IMR-90 (cell line): ENCODE data around the gene IL17D. TPM values are rescaled to one million over a fixed set of nuclear protein-coding genes. Genes with fewer than 3 reads are reported as not detected.

Experiments used
- ATAC-seq: fragments of 200-7000 bp; cut with Tn5 transposase; 2 replicates; pipeline ENCODE4 v1.9.1; 2020; ENCODE audit warnings: low read depth, mild to moderate bottlenecking, moderate library complexity
- BruUV-seq: library from RNA; stranded (reverse); fragments of 400-500 nt; replicated peaks from 2 replicates; lab custom pipeline; 2021; lab: Mats Ljungman, UMichigan
- CTCF ChIA-PET: fragments of 300-600 bp; formaldehyde crosslinking; extraction: SDS; loops from one replicate; lab custom pipeline; 2021; ENCODE audit warnings: antibody characterized with exemption; lab: Yijun Ruan, JAX
- POLR2A ChIA-PET: fragments of 300-600 bp; sonication (Branson Sonifier 250); formaldehyde crosslinking; loops from one replicate; lab custom pipeline; 2022; ENCODE audit warnings: antibody characterized with exemption; ENCODE audit not compliant: unreplicated experiment; lab: Charles Lee
- DNase-seq: peaks from one replicate; pipeline ENCODE4 v3.0.0; 2013
- H2AFZ ChIP-seq: replicated peaks from 2 replicates; pipeline ENCODE3; 2013; ENCODE audit warnings: low read length, mild to moderate bottlenecking; ENCODE audit not compliant: poor library complexity
- H2AK5ac ChIP-seq: 2 replicates; pipeline ENCODE4 v1.6.1; 2013; ENCODE audit warnings: low read depth, low read length, inconsistent platforms
- H2AK9ac ChIP-seq: replicated peaks from 2 replicates; pipeline ENCODE3; 2013; ENCODE audit warnings: mild to moderate bottlenecking, low read depth, low read length, moderate library complexity; ENCODE audit not compliant: poor library complexity
- H2BK120ac ChIP-seq: 2 replicates; pipeline ENCODE4 v1.6.1; 2013; ENCODE audit warnings: low read depth, low read length, inconsistent platforms
- H2BK15ac ChIP-seq: 3 replicates; pipeline ENCODE4 v1.6.1; 2013; ENCODE audit warnings: low read depth, low read length, inconsistent platforms
- H2BK20ac ChIP-seq: 2 replicates; pipeline ENCODE4 v1.6.1; 2013; ENCODE audit warnings: low read depth, mild to moderate bottlenecking, inconsistent platforms, low read length, moderate library complexity
- H2BK5ac ChIP-seq: 2 replicates; pipeline ENCODE4 v1.6.1; 2013; ENCODE audit warnings: mild to moderate bottlenecking, low read depth, low read length, inconsistent platforms; ENCODE audit not compliant: poor library complexity, severe bottlenecking
- H3K14ac ChIP-seq: replicated peaks from 2 replicates; pipeline ENCODE4 v1.6.1; 2013; ENCODE audit warnings: low read depth, low read length, inconsistent platforms
- H3K18ac ChIP-seq: 2 replicates; pipeline ENCODE4 v1.6.1; 2013; ENCODE audit warnings: low read depth, low read length, control low read depth
- H3K23ac ChIP-seq: 2 replicates; pipeline ENCODE4 v1.6.1; 2013; ENCODE audit warnings: low read depth, low read length, inconsistent platforms
- H3K27ac ChIP-seq: 2 replicates; pipeline ENCODE4 v1.5.1; 2013; ENCODE audit warnings: mild to moderate bottlenecking, control low read depth, low read length; ENCODE audit not compliant: insufficient read depth
- H3K27me3 ChIP-seq: 2 replicates; pipeline ENCODE4 v1.6.1; 2013; ENCODE audit warnings: low read length; ENCODE audit not compliant: control insufficient read depth, insufficient read depth
- H3K36me3 ChIP-seq: 2 replicates; pipeline ENCODE4 v1.6.1; 2013; ENCODE audit warnings: low read length, mixed read lengths; ENCODE audit not compliant: control insufficient read depth, insufficient read depth
- H3K4ac ChIP-seq: 2 replicates; pipeline ENCODE4 v1.6.1; 2013; ENCODE audit warnings: low read depth, low read length, inconsistent platforms
- H3K4me1 ChIP-seq: 2 replicates; pipeline ENCODE4 v1.6.1; 2013; ENCODE audit warnings: low read length, mixed read lengths; ENCODE audit not compliant: control insufficient read depth, insufficient read depth
- H3K4me2 ChIP-seq: 2 replicates; pipeline ENCODE4 v1.6.1; 2013; ENCODE audit warnings: low read depth, mild to moderate bottlenecking, control low read depth, low read length, moderate library complexity
- H3K4me3 ChIP-seq: 2 replicates; pipeline ENCODE4 v1.5.1; 2013; ENCODE audit warnings: low read depth, mild to moderate bottlenecking, control low read depth, low read length, moderate library complexity; ENCODE audit not compliant: insufficient read depth
- H3K56ac ChIP-seq: 2 replicates; pipeline ENCODE4 v1.6.1; 2013; ENCODE audit warnings: low read length, inconsistent platforms; ENCODE audit not compliant: insufficient read depth; ENCODE audit errors: extremely low read depth
- H3K79me1 ChIP-seq, 2 experiments: 2 replicates each; pipeline ENCODE4 v1.6.1; 2013; ENCODE audit warnings: low read length in 2 of 2, inconsistent platforms in 1 of 2, low read depth in 1 of 2
- H3K9ac ChIP-seq: 2 replicates; pipeline ENCODE4 v1.6.1; 2013; ENCODE audit warnings: low read depth, low read length, control low read depth
- H3K9me1 ChIP-seq: 2 replicates; pipeline ENCODE4 v1.6.1; 2013; ENCODE audit warnings: low read length, inconsistent platforms; ENCODE audit not compliant: insufficient read depth
- H3K9me3 ChIP-seq: 2 replicates; pipeline ENCODE4 v1.6.1; 2013; ENCODE audit warnings: low read length; ENCODE audit not compliant: control insufficient read depth, insufficient read depth
- H4K20me1 ChIP-seq: 2 replicates; pipeline ENCODE4 v1.6.1; 2013; ENCODE audit warnings: low read length, inconsistent platforms; ENCODE audit not compliant: insufficient read depth
- H4K5ac ChIP-seq: 2 replicates; pipeline ENCODE4 v1.6.1; 2013; ENCODE audit warnings: mild to moderate bottlenecking, low read depth, low read length, control low read depth
- H4K8ac ChIP-seq, 2 experiments: 2 replicates each; pipeline ENCODE4 v1.6.1; 2013; ENCODE audit warnings: low read depth in 2 of 2, low read length in 2 of 2, control low read depth in 1 of 2, inconsistent platforms in 1 of 2
- H4K91ac ChIP-seq: 2 replicates; pipeline ENCODE4 v1.6.1; 2013; ENCODE audit warnings: low read depth, low read length, inconsistent platforms; ENCODE audit not compliant: insufficient read depth
- BHLHE40 ChIP-seq: fragments of 150-350 bp; IDR thresholded peaks from 2 replicates; pipeline ENCODE4 v1.6.1; 2016; ENCODE audit warnings: mild to moderate bottlenecking, low read depth, low read length
- CEBPB ChIP-seq: IDR thresholded peaks from 2 replicates; pipeline ENCODE4 v1.6.1; 2012; ENCODE audit warnings: low read depth, low read length, improper control_type of control experiment
- CHD1 ChIP-seq: IDR thresholded peaks from 2 replicates; pipeline ENCODE4 v1.6.1; 2012; ENCODE audit warnings: low read depth, low read length, improper control_type of control experiment
- CTCF ChIP-seq: conservative IDR thresholded peaks from 2 replicates; pipeline ENCODE4 v1.5.1; 2012; ENCODE audit warnings: mild to moderate bottlenecking, low read depth, low read length, improper control_type of control experiment
- FOS ChIP-seq: fragments of 150-350 bp; IDR thresholded peaks from 2 replicates; pipeline ENCODE4 v1.6.1; 2016; ENCODE audit warnings: low read depth, low read length
- MAZ ChIP-seq: IDR thresholded peaks from 2 replicates; pipeline ENCODE4 v1.6.1; 2012; ENCODE audit warnings: low read depth, mild to moderate bottlenecking, low read length, improper control_type of control experiment, moderate library complexity, borderline replicate concordance
- MXI1 ChIP-seq: IDR thresholded peaks from 2 replicates; pipeline ENCODE4 v1.6.1; 2012; ENCODE audit warnings: low read depth, mild to moderate bottlenecking, low read length, moderate library complexity, borderline replicate concordance
- NFE2L2 ChIP-seq: fragments of 150-350 bp; IDR thresholded peaks from 2 replicates; pipeline ENCODE4 v1.6.1; 2016; ENCODE audit warnings: low read depth, mild to moderate bottlenecking, low read length
- POLR2A ChIP-seq: IDR thresholded peaks from 2 replicates; pipeline ENCODE4 v1.6.1; 2012; ENCODE audit warnings: mild to moderate bottlenecking, low read depth, low read length
- RAD21 ChIP-seq: IDR thresholded peaks from 2 replicates; pipeline ENCODE4 v1.6.1; 2012; ENCODE audit warnings: low read length, improper control_type of control experiment
- RCOR1 ChIP-seq: IDR thresholded peaks from 2 replicates; pipeline ENCODE4 v1.6.1; 2012; ENCODE audit warnings: mild to moderate bottlenecking, low read length, improper control_type of control experiment; ENCODE audit not compliant: insufficient replicate concordance
- RFX5 ChIP-seq: IDR thresholded peaks from 2 replicates; pipeline ENCODE4 v1.8.0; 2012; ENCODE audit warnings: low read depth, mild to moderate bottlenecking, low read length, moderate library complexity
- SMC3 ChIP-seq: fragments of 150-350 bp; IDR thresholded peaks from 2 replicates; pipeline ENCODE4 v1.6.1; 2016; ENCODE audit warnings: low read depth, mild to moderate bottlenecking, antibody characterized with exemption, low read length, moderate library complexity
- WGBS, 2 experiments: methylation state at CpG; one replicate each; pipeline versions ENCODE4 v1.1.5 to v1.1.7; 2013; ENCODE audit warnings: missing lambda C conversion rate in 2 of 2; ENCODE audit not compliant: insufficient read length in 1 of 2; ENCODE audit errors: extremely low coverage in 2 of 2; 5-methylcytosine and 5-hydroxymethylcytosine counted together
- dilution Hi-C: fragments of 300-500 bp; cut with HindIII; formaldehyde crosslinking; loops from one replicate; pipeline ENCODE4 v1.14.3; 2018; ENCODE audit warnings: low sequenced_read_pairs; ENCODE audit not compliant: unreplicated experiment
- in situ Hi-C: fragments of 300-500 bp; cut with MboI; formaldehyde crosslinking; loops from 3 replicates; pipeline ENCODE4 v1.14.3; 2019; ENCODE audit warnings: low sequenced_read_pairs, inconsistent platforms, mixed read lengths
- intact Hi-C: fragments of 100-400 bp; cut with micrococcal nuclease; formaldehyde crosslinking; loops from 2 replicates; pipeline ENCODE4 v1.10.0; 2022
- polyA plus RNA-seq, 3 experiments: library from polyadenylated mRNA; depleted of rRNA; stranded (reverse); fragments of >200 nt; gene quantifications; 2 replicates each; pipeline ENCODE4 v1.2.3, GENCODE V29; 2012; ENCODE audit warnings: low replicate concordance in 1 of 3
- total RNA-seq: library from RNA; depleted of rRNA; stranded (reverse); fragments of >200 nt; gene quantifications from 2 replicates; pipeline ENCODE4 v1.2.3, GENCODE V29; 2012
- TF ChIP-seq, protein P1 (sequence below): fragments of 150-350 bp; IDR thresholded peaks from 2 replicates; pipeline ENCODE4 v1.6.1; 2016; ENCODE audit warnings: low read depth, mild to moderate bottlenecking, low read length, moderate library complexity, borderline replicate concordance

IL17D gene
- total and polyA plus RNA-seq, 2 of the 4 experiments (the other 2 are of a cell fraction), result 0.72 to 1.4 TPM

- TF ChIP-seq, protein P1, sequence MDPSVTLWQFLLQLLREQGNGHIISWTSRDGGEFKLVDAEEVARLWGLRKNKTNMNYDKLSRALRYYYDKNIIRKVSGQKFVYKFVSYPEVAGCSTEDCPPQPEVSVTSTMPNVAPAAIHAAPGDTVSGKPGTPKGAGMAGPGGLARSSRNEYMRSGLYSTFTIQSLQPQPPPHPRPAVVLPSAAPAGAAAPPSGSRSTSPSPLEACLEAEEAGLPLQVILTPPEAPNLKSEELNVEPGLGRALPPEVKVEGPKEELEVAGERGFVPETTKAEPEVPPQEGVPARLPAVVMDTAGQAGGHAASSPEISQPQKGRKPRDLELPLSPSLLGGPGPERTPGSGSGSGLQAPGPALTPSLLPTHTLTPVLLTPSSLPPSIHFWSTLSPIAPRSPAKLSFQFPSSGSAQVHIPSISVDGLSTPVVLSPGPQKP, result no peak
- no peak for TF ChIP-seq RAD21
- TF ChIP-seq RFX5, result no peak
- no peak for TF ChIP-seq RCOR1
- TF ChIP-seq POLR2A, result no peak
- TF ChIP-seq CEBPB, result no peak
These were observed 1.1 kb downstream of the IL17D start (continued) for GRCh38 chr13:20704459-20705069.

- no peak overlapping the region for H2AK9ac ChIP-seq
- H3K4ac ChIP-seq, result no peak overlapping the region
- intact Hi-C loops (no loop called here), dilution Hi-C loops (no loop called here), in situ Hi-C loops (loop anchor here (5.0 to 25.0 kb wide), 3 partner anchors 121 to 519 kb away; partner anchors contain the start of gene GJB2)
- no peak overlapping the region for H3K4me2 ChIP-seq
- POLR2A ChIA-PET, result no interaction called here
- no peak overlapping the region for H3K9ac ChIP-seq
- H2BK15ac ChIP-seq, result no peak overlapping the region
- H4K91ac ChIP-seq, result no peak overlapping the region
- H3K14ac ChIP-seq, result no peak overlapping the region
- no peak overlapping the region for H2AFZ ChIP-seq
- no peaks in the 10 kb centered on the region for H3K9me3 ChIP-seq
- H3K23ac ChIP-seq, result no peak overlapping the region
- no peak overlapping the region for H4K5ac ChIP-seq
- H3K36me3 ChIP-seq, result no peaks in the 10 kb centered on the region
- no TSS peak for BruUV-seq
- H3K56ac ChIP-seq, result no peak overlapping the region
- DNase-seq (no peak), ATAC-seq (no peak)
- H3K4me1 ChIP-seq, result peaks cover 2% of the 10 kb centered on the region; the same call in 1 of the 2 replicates
- H2BK120ac ChIP-seq, result no peak overlapping the region
- no peak overlapping the region for H2BK5ac ChIP-seq
- no peak overlapping the region for H3K18ac ChIP-seq
- no peak overlapping the region for H3K4me3 ChIP-seq
- H3K27me3 ChIP-seq, result peaks cover 2% of the 10 kb centered on the region
- H2BK20ac ChIP-seq, result no peak overlapping the region
- no peak overlapping the region; the same call in 1 of the 2 replicates for H2AK5ac ChIP-seq
- H4K20me1 ChIP-seq, result no peaks in the 10 kb centered on the region
- CTCF ChIA-PET, result no interaction called here
- 58% methylated on average over 2 of the region's 5 CpGs; no CpG with 5 or more reads in 1 of the 2 experiments for WGBS, 2 experiments
- H3K27ac ChIP-seq, result no peak overlapping the region
- 0 out of 4 replicates have a peak, but pooled peaks cover 0 to 5% of the 10 kb centered on the region in 2 experiments for H3K79me1 ChIP-seq
- H4K8ac ChIP-seq, result no peak overlapping the region
- H3K9me1 ChIP-seq, result 0 out of 2 replicates have a peak, but pooled peaks cover 4% of the 10 kb centered on the region
- TF ChIP-seq MXI1 (no peak), FOS (no peak), MAZ (no peak), SMC3 (no peak), BHLHE40 (no peak), CTCF (no peak), POLR2A (no peak), CHD1 (no peak), NFE2L2 (no peak), CEBPB (no peak), RCOR1 (no peak)
These were observed 3.2 kb downstream of the IL17D start for GRCh38 chr13:20706661-20707060.
